Esophagus squamous epithelium (tissue), 5 donors: ENCODE results near the gene SYT2. TPM values are rescaled to one million over a fixed set of nuclear protein-coding genes. Genes with fewer than 3 reads are reported as not detected.

Experiments
- DNase-seq: peaks from one replicate; lab custom pipeline; 2025; lab: John Stamatoyannopoulos, UW
- H3K27ac ChIP-seq, 4 donors: fragments of 200-600 bp; sonication (generic); one replicate each; pipeline ENCODE4 v1.5.1; 2016 to 2019; ENCODE audit warnings: mild to moderate bottlenecking in 1 of 4
- H3K27me3 ChIP-seq, 4 donors: fragments of 200-600 bp; sonication (generic); 1 replicate in 3 of 4; 2 replicates in 1 of 4; pipeline versions ENCODE4 v1.5.1 to v1.6.0; 2017 to 2021; ENCODE audit warnings: antibody characterized with exemption in 1 of 4
- H3K36me3 ChIP-seq, 3 donors: fragments of 200-600 bp; sonication (generic); one replicate each; pipeline ENCODE4 v1.5.1; 2016 to 2019
- H3K4me1 ChIP-seq, 3 donors: fragments of 200-600 bp; sonication (generic); one replicate each; pipeline ENCODE4 v1.5.1; 2017 to 2019
- H3K4me3 ChIP-seq, 4 donors: fragments of 200-600 bp; sonication (generic); 1 replicate in 3 of 4; 2 replicates in 1 of 4; pipeline ENCODE4 v1.5.1; 2016 to 2019; ENCODE audit warnings: mild to moderate bottlenecking in 2 of 4, moderate library complexity in 1 of 4
- H3K9me3 ChIP-seq, 3 donors: fragments of 200-600 bp; sonication (generic); one replicate each; pipeline ENCODE4 v1.5.1; 2016 to 2019
- CTCF ChIP-seq, 6 experiments: fragments of 450-650 bp in 4 of 6; fragments of 200-600 bp in 2 of 6; sonication (generic) in 2 of 6; IDR thresholded peaks; one replicate each; pipeline ENCODE4 v1.5.1; 2016 to 2019; ENCODE audit warnings: antibody characterized with exemption in 6 of 6, mild to moderate bottlenecking in 4 of 6, moderate library complexity in 4 of 6
- POLR2A ChIP-seq, 4 donors: fragments of 450-650 bp; IDR thresholded peaks; one replicate each; pipeline ENCODE4 v1.6.1; 2017; ENCODE audit warnings: antibody characterized with exemption in 4 of 4, mild to moderate bottlenecking in 4 of 4, moderate library complexity in 3 of 4
- WGBS, 2 donors: methylation state at CpG; one replicate each; pipeline ENCODE4 v1.1.5; 2018; 5-methylcytosine and 5-hydroxymethylcytosine counted together
- intact Hi-C: fragments of 100-400 bp; cut with DNase I; formaldehyde crosslinking; loops from one replicate; pipeline ENCODE4 v1.15.0; 2022
- total RNA-seq, 4 donors: library from RNA; depleted of rRNA; stranded (reverse); fragments of >200 nt; gene quantifications; one replicate each; pipeline ENCODE4 v1.1.0, GENCODE V29; 2016
- donor health status: DM: yes; HTN: yes; CAD: no.

SYT2 gene
- total RNA-seq, 4 donors from 2014 or later, result not detected

DNA sequence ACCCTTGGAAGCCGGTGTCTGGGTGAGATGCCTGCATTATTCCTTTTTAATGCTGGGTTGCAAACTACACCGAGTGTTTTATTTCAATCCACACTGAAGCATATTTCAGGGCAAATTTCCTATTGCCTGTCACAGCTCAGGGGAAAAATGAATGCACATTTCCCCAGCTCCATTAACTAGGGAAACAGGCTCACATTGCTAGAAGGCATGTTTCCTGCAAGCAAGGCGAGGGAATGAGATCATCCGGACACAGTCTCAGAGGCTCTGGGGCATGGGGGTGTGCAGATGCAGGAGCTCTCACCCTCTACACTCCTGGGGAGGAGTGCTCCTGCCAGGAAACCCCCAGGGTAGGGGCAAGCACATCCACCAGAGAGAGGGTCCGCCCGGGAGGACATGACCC lies 24.6 kb downstream of the SYT2 start:
- Histone ChIP-seq H3K36me3 (no peaks in the 10 kb centered on the region), H3K27me3 (peaks cover 0 to 95% (median 2%) of the 10 kb centered on the region in 4 donors), H3K27ac (no peak overlapping the region), H3K4me3 (no peak overlapping the region), H3K4me1 (no peaks in the 10 kb centered on the region), H3K9me3 (no peaks in the 10 kb centered on the region)
- WGBS, 2 donors, result 59 to 77% methylated on average over 4 to 6 of the region's 6 CpGs
- DNase-seq, result no peak
- TF ChIP-seq CTCF (IDR thresholded peaks at IDR 0.05), result no peak
- TF ChIP-seq POLR2A (IDR thresholded peaks at IDR 0.05), result no peak
- intact Hi-C loops, result no loop called here

DNA sequence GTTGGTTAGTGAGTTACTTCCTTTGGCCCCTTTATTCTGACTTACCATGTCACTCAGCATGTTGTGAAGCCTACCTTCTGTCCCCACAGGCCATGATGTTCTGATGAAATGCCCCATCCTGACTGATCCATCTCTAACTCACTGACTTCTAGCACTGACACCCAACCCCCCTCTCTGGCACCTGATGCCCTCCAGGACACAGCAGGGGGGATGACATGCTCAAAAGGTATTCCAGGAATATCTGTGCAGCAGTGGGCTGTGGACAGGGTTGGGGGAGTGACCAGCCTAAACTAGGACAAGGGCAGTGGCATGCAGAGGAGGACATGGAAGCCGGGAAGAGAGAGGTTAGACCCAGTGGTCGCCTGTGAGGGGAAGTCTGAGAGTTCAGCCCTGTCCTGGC lies 25.5 kb downstream of the SYT2 start:
- Histone ChIP-seq H3K4me1 (no peaks in the 10 kb centered on the region), H3K27ac (no peak overlapping the region), H3K9me3 (no peaks in the 10 kb centered on the region), H3K27me3 (peaks cover 0 to 93% (median 2%) of the 10 kb centered on the region in 4 donors), H3K4me3 (no peak overlapping the region), H3K36me3 (no peaks in the 10 kb centered on the region)
- no peak for DNase-seq
- no peak for TF ChIP-seq CTCF (IDR thresholded peaks at IDR 0.05)
- TF ChIP-seq POLR2A (IDR thresholded peaks at IDR 0.05), result no peak
- intact Hi-C loops, result no loop called here
- 36 to 44% methylated on average over 2 of the region's 2 CpGs for WGBS, 2 donors

GRCh38 chr1:202683029-202683428 lies 27.2 kb downstream of the SYT2 start:
- Histone ChIP-seq H3K4me3 (no peak overlapping the region), H3K4me1 (no peaks in the 10 kb centered on the region), H3K27me3 (peaks cover 0 to 85% (median 2%) of the 10 kb centered on the region in 4 donors), H3K9me3 (no peaks in the 10 kb centered on the region), H3K27ac (no peak overlapping the region), H3K36me3 (no peaks in the 10 kb centered on the region)
- DNase-seq, result no peak
- TF ChIP-seq POLR2A (IDR thresholded peaks at IDR 0.05), result no peak
- no peak for TF ChIP-seq CTCF (IDR thresholded peaks at IDR 0.05)
- WGBS, 2 donors, result 74 to 78% methylated on average over 4 of the region's 4 CpGs
- intact Hi-C loops, result no loop called here

- no peaks in the 10 kb centered on the region for H3K36me3 ChIP-seq
- no peak for DNase-seq
- peaks cover 0 to 5% (median 0%) of the 10 kb centered on the region in 3 donors for H3K9me3 ChIP-seq
- no peak overlapping the region for H3K27ac ChIP-seq
- intact Hi-C loops, result no loop called here
- H3K27me3 ChIP-seq, result peaks cover 0 to 79% (median 2%) of the 10 kb centered on the region in 4 donors
- no peaks in the 10 kb centered on the region for H3K4me1 ChIP-seq
- 81 to 85% methylated on average over 7 to 9 of the region's 9 CpGs for WGBS, 2 donors
- H3K4me3 ChIP-seq, result no peak overlapping the region
- TF ChIP-seq POLR2A (IDR thresholded peaks at IDR 0.05) (no peak), CTCF (IDR thresholded peaks at IDR 0.05) (no peak)
Measured at GRCh38 chr1:202682477-202682876, 27.8 kb downstream of the SYT2 start.

- no peak for DNase-seq
- H3K4me3 ChIP-seq, result no peak overlapping the region
- H3K36me3 ChIP-seq, result no peaks in the 10 kb centered on the region
- 53 to 62% methylated on average over 2 to 3 of the region's 11 CpGs for WGBS, 2 donors
- no peaks in the 10 kb centered on the region for H3K4me1 ChIP-seq
- TF ChIP-seq POLR2A (IDR thresholded peaks at IDR 0.05) (no peak), CTCF (IDR thresholded peaks at IDR 0.05) (no peak)
- no peak overlapping the region for H3K27ac ChIP-seq
- H3K9me3 ChIP-seq, result peaks cover 0 to 10% (median 0%) of the 10 kb centered on the region in 3 donors
- peaks cover 0 to 73% (median 2%) of the 10 kb centered on the region in 4 donors for H3K27me3 ChIP-seq
- intact Hi-C loops, result no loop called here
Measured at GRCh38 chr1:202681736-202682420, 28.4 kb downstream of the SYT2 start.
